ENCODE data around the gene PEX11A.

GRCh38 chr15:89660556-89660955, 30.0 kb downstream of the PEX11A start:
- no peak for TF ChIP-seq SP7 (tag by site-specific recombination; IDR thresholded peaks at IDR 0.05)
- no peak for TF ChIP-seq YY2 (tag by site-specific recombination; IDR thresholded peaks at IDR 0.05)
- TF ChIP-seq ZNF777 (tag by site-specific recombination; IDR thresholded peaks at IDR 0.05; ENCODE audit: borderline replicate concordance) = no peak
- TF ChIP-seq PBX3 (CRISPR knock-in tag; IDR thresholded peaks at IDR 0.05) = no peak
- no peak for TF ChIP-seq TCF7L2 (IDR thresholded peaks at IDR 0.05; ENCODE audit: borderline replicate concordance, low read depth, low read length)
- TF ChIP-seq ZNF324 (tag by site-specific recombination; IDR thresholded peaks at IDR 0.05) = no peak
- TF ChIP-seq CTCF (tag by site-specific recombination; IDR thresholded peaks at IDR 0.05) = no peak

Data from HEK293 (cell line).